ENCODE data around the gene MSN.

MSN gene

DNA sequence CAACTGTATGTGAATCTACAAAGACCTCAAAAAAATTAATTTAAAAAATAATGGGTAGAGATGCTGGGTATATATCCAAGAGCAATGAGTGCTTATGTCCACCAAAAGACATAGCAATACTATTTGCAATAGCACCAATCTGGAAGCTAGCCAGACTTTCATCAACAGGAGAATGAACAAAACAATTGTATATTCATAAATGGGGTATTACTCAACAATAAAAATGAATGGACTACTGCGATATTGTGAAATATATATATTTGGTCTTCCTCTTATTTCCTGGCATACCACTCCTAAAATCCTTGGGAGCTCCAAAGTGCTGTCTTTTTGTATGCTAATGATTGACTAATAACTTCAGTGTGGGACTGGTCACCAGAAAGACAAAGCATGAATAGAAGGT, 77.5 kb downstream of the MSN start:
- H3K18ac ChIP-seq (ENCODE audit: low read length), result no peak overlapping the region
- no peak overlapping the region for H2BK15ac ChIP-seq (ENCODE audit: low read length)
- H3K4ac ChIP-seq (ENCODE audit: low read length), result no peak overlapping the region
- no peaks in the 10 kb centered on the region for H3K79me1 ChIP-seq (ENCODE audit: low read depth, low read length)
- no peak overlapping the region for H2AFZ ChIP-seq (ENCODE audit: low read length)
- no peak overlapping the region for H4K91ac ChIP-seq (ENCODE audit: low read depth, low read length, poor library complexity)
- H3K9ac ChIP-seq (ENCODE audit: low read depth, low read length, poor library complexity), result no peak overlapping the region
- no peak overlapping the region for H2AK5ac ChIP-seq (ENCODE audit: low read depth, low read length)
- H2BK12ac ChIP-seq (ENCODE audit: low read length), result no peak overlapping the region
- H3K36me3 ChIP-seq (replicated peaks in 1 of 2; ENCODE audit: control insufficient read depth in 2 of 2, insufficient read depth in 2 of 2, low read length in 2 of 2), result peaks cover 9 to 24% of the 10 kb centered on the region in 2 donors
- H2BK120ac ChIP-seq (ENCODE audit: low read depth, low read length), result no peak overlapping the region
- no peaks in the 10 kb centered on the region for H3K4me1 ChIP-seq (ENCODE audit: control insufficient read depth in 2 of 2, insufficient read depth in 1 of 2, low read depth in 1 of 2, low read length in 2 of 2)
- H2BK5ac ChIP-seq (ENCODE audit: low read length), result no peak overlapping the region
- H3K9me3 ChIP-seq (replicated peaks in 1 of 2; ENCODE audit: control insufficient read depth in 2 of 2, insufficient read depth in 1 of 2, low read depth in 1 of 2, low read length in 2 of 2), result no peaks in the 10 kb centered on the region
- no peak overlapping the region for H3K14ac ChIP-seq (ENCODE audit: low read length)
- H3K27me3 ChIP-seq (ENCODE audit: control insufficient read depth in 3 of 3, insufficient read depth in 3 of 3, low read depth in 1 of 3, low read length in 3 of 3), result no peaks in the 10 kb centered on the region
- WGBS, 2 donors (ENCODE audit: extremely low coverage in 2 of 2, insufficient read length in 2 of 2, insufficient replicate concordance in 1 of 2), result no CpG with 5 or more reads among the region's 1 CpG
- no peak overlapping the region for H3K27ac ChIP-seq (replicated peaks; ENCODE audit: low read length)
- H4K8ac ChIP-seq (ENCODE audit: low read depth, low read length), result no peak overlapping the region
- no peak overlapping the region for H3K4me3 ChIP-seq (ENCODE audit: low read length in 2 of 2)
- H3K4me2 ChIP-seq (ENCODE audit: insufficient read depth, low read length, poor library complexity, severe bottlenecking), result no peak overlapping the region
- H3K23ac ChIP-seq (ENCODE audit: low read depth, low read length, poor library complexity), result no peak overlapping the region
- no peak for DNase-seq (ENCODE audit: low spot score)

DNA sequence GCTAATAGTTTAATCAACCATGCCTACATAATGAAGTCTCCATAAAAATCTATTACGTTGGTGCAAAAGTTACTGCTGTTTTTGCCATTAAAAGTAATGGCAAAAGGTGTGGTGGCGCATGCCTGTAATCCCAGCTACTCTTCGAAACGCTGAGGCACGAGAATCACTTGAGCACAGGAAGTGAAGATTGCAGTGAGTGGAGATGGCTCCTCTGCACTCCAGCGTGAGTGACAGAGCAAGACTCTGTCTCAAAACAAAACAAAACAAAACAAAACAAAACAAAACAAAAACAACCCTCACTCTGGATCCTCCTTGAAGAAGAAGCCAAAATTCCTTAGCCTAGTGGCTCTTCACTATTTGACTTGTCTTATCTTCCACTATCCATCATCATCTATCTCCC, 78.0 kb downstream of the MSN start:
- H2BK12ac ChIP-seq (ENCODE audit: low read length), result no peak overlapping the region
- no peaks in the 10 kb centered on the region for H3K9me3 ChIP-seq (replicated peaks in 1 of 2; ENCODE audit: control insufficient read depth in 2 of 2, insufficient read depth in 1 of 2, low read depth in 1 of 2, low read length in 2 of 2)
- no peak overlapping the region for H2BK15ac ChIP-seq (ENCODE audit: low read length)
- H4K91ac ChIP-seq (ENCODE audit: low read depth, low read length, poor library complexity), result no peak overlapping the region
- no peak overlapping the region for H3K18ac ChIP-seq (ENCODE audit: low read length)
- no peak overlapping the region for H3K23ac ChIP-seq (ENCODE audit: low read depth, low read length, poor library complexity)
- H2AK5ac ChIP-seq (ENCODE audit: low read depth, low read length), result no peak overlapping the region
- no CpG with 5 or more reads among the region's 6 CpGs for WGBS, 2 donors (ENCODE audit: extremely low coverage in 2 of 2, insufficient read length in 2 of 2, insufficient replicate concordance in 1 of 2)
- no peak overlapping the region for H3K9ac ChIP-seq (ENCODE audit: low read depth, low read length, poor library complexity)
- H3K4me3 ChIP-seq (ENCODE audit: low read length in 2 of 2), result no peak overlapping the region
- DNase-seq (ENCODE audit: low spot score), result no peak
- H3K4me2 ChIP-seq (ENCODE audit: insufficient read depth, low read length, poor library complexity, severe bottlenecking), result no peak overlapping the region
- no peak overlapping the region for H3K4ac ChIP-seq (ENCODE audit: low read length)
- no peaks in the 10 kb centered on the region for H3K79me1 ChIP-seq (ENCODE audit: low read depth, low read length)
- H3K27ac ChIP-seq (replicated peaks; ENCODE audit: low read length), result no peak overlapping the region
- H3K27me3 ChIP-seq (ENCODE audit: control insufficient read depth in 3 of 3, insufficient read depth in 3 of 3, low read depth in 1 of 3, low read length in 3 of 3), result no peaks in the 10 kb centered on the region
- no peak overlapping the region for H4K8ac ChIP-seq (ENCODE audit: low read depth, low read length)
- no peak overlapping the region for H3K14ac ChIP-seq (ENCODE audit: low read length)
- H3K36me3 ChIP-seq (replicated peaks in 1 of 2; ENCODE audit: control insufficient read depth in 2 of 2, insufficient read depth in 2 of 2, low read length in 2 of 2), result peaks cover 4 to 20% of the 10 kb centered on the region in 2 donors
- no peak overlapping the region for H2BK120ac ChIP-seq (ENCODE audit: low read depth, low read length)
- H2BK5ac ChIP-seq (ENCODE audit: low read length), result no peak overlapping the region
- H3K4me1 ChIP-seq (ENCODE audit: control insufficient read depth in 2 of 2, insufficient read depth in 1 of 2, low read depth in 1 of 2, low read length in 2 of 2), result no peaks in the 10 kb centered on the region
- H2AFZ ChIP-seq (ENCODE audit: low read length), result no peak overlapping the region

DNA sequence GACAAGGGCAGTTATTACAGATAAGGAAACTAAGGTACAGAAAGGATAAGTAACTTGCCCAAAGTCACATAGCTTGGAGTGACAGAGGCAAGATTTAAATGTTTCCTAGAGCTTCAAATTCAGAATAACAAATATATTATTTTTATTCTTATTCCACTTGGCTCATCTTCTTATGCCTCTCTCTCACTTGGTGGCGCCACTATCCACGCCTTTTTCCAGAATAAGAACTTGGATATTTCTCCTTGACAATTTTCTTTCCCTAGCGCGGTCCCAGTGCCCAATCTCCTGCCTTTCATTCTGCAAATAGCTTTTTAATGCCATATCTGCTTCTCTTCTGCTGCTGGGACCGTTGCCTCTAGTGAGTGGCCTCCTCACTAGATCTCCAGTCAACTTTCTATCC, 78.5 kb downstream of the MSN start:
- Histone ChIP-seq H2BK12ac (ENCODE audit: low read length) (no peak overlapping the region), H3K23ac (ENCODE audit: low read depth, low read length, poor library complexity) (no peak overlapping the region), H3K4me2 (ENCODE audit: insufficient read depth, low read length, poor library complexity, severe bottlenecking) (no peak overlapping the region), H4K8ac (ENCODE audit: low read depth, low read length) (no peak overlapping the region), H2AK5ac (ENCODE audit: low read depth, low read length) (no peak overlapping the region), H2BK120ac (ENCODE audit: low read depth, low read length) (no peak overlapping the region), H3K4ac (ENCODE audit: low read length) (no peak overlapping the region), H3K27ac (replicated peaks; ENCODE audit: low read length) (no peak overlapping the region), H3K79me1 (ENCODE audit: low read depth, low read length) (no peaks in the 10 kb centered on the region), H4K91ac (ENCODE audit: low read depth, low read length, poor library complexity) (no peak overlapping the region), H3K36me3 (replicated peaks in 1 of 2; ENCODE audit: control insufficient read depth in 2 of 2, insufficient read depth in 2 of 2, low read length in 2 of 2) (peaks cover under 1 to 14% of the 10 kb centered on the region in 2 donors), H3K18ac (ENCODE audit: low read length) (no peak overlapping the region), H2BK15ac (ENCODE audit: low read length) (no peak overlapping the region), H3K4me3 (ENCODE audit: low read length in 2 of 2) (no peak overlapping the region), H3K9ac (ENCODE audit: low read depth, low read length, poor library complexity) (no peak overlapping the region), H2AFZ (ENCODE audit: low read length) (no peak overlapping the region), H2BK5ac (ENCODE audit: low read length) (no peak overlapping the region), H3K14ac (ENCODE audit: low read length) (no peak overlapping the region), H3K9me3 (replicated peaks in 1 of 2; ENCODE audit: control insufficient read depth in 2 of 2, insufficient read depth in 1 of 2, low read depth in 1 of 2, low read length in 2 of 2) (no peaks in the 10 kb centered on the region), H3K27me3 (ENCODE audit: control insufficient read depth in 3 of 3, insufficient read depth in 3 of 3, low read depth in 1 of 3, low read length in 3 of 3) (no peaks in the 10 kb centered on the region), H3K4me1 (ENCODE audit: control insufficient read depth in 2 of 2, insufficient read depth in 1 of 2, low read depth in 1 of 2, low read length in 2 of 2) (no peaks in the 10 kb centered on the region)
- DNase-seq (ENCODE audit: low spot score), result no peak
- no CpG with 5 or more reads among the region's 5 CpGs for WGBS, 2 donors (ENCODE audit: extremely low coverage in 2 of 2, insufficient read length in 2 of 2, insufficient replicate concordance in 1 of 2)

DNA sequence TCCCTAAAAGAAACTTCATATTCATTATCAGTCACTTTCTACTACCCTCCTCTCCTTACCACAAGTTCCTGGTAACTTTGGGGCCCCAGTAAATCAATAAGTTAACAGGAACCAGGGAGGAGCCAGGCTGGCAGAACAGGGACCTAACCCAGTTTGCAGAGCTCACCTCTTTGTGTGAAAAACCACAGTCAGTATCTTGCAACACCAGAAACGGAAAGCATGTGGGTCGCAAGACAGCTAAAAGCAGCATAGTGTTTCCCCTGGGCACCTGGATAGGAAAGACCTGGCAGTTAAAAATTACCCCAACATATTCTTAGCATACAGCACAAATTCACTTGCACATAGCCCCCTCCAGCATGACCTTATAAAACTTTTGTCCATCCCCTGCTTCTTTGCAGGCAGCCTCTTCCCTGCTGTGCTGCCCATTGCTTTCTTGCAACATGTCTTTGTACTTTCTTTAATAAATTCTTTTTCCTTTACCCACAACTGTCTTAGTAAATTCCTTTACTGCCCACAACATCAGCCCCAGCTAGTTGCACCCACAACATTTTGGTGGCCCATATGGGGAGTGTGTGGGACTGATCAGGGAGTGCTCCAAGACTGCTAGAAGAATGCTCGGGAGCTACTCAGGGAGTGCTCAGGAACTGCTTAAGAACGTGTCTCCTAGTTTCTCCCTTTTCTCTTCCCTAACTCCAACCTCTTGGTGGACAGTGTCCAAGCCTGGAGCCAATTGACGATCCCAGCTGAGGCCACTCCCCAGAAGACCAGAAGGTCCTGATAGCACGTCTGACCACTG, 83.4 kb downstream of the MSN start:
- H3K79me1 ChIP-seq (ENCODE audit: low read depth, low read length), result no peaks in the 10 kb centered on the region
- H3K27ac ChIP-seq (replicated peaks; ENCODE audit: low read length), result no peak overlapping the region
- no CpG with 5 or more reads among the region's 6 CpGs for WGBS, 2 donors (ENCODE audit: extremely low coverage in 2 of 2, insufficient read length in 2 of 2, insufficient replicate concordance in 1 of 2)
- H3K36me3 ChIP-seq (replicated peaks in 1 of 2; ENCODE audit: control insufficient read depth in 2 of 2, insufficient read depth in 2 of 2, low read length in 2 of 2), result no peaks in the 10 kb centered on the region
- no peak for DNase-seq (ENCODE audit: low spot score)
- H2BK12ac ChIP-seq (ENCODE audit: low read length), result no peak overlapping the region
- no peak overlapping the region for H3K14ac ChIP-seq (ENCODE audit: low read length)
- no peak overlapping the region for H2BK5ac ChIP-seq (ENCODE audit: low read length)
- no peak overlapping the region for H3K4me2 ChIP-seq (ENCODE audit: insufficient read depth, low read length, poor library complexity, severe bottlenecking)
- H2AK5ac ChIP-seq (ENCODE audit: low read depth, low read length), result no peak overlapping the region
- no peak overlapping the region for H4K8ac ChIP-seq (ENCODE audit: low read depth, low read length)
- no peaks in the 10 kb centered on the region for H3K27me3 ChIP-seq (ENCODE audit: control insufficient read depth in 3 of 3, insufficient read depth in 3 of 3, low read depth in 1 of 3, low read length in 3 of 3)
- H4K91ac ChIP-seq (ENCODE audit: low read depth, low read length, poor library complexity), result no peak overlapping the region
- H2BK15ac ChIP-seq (ENCODE audit: low read length), result no peak overlapping the region
- H2BK120ac ChIP-seq (ENCODE audit: low read depth, low read length), result no peak overlapping the region
- no peak overlapping the region for H3K4me3 ChIP-seq (ENCODE audit: low read length in 2 of 2)
- no peak overlapping the region for H3K9ac ChIP-seq (ENCODE audit: low read depth, low read length, poor library complexity)
- H3K23ac ChIP-seq (ENCODE audit: low read depth, low read length, poor library complexity), result no peak overlapping the region
- no peak overlapping the region for H2AFZ ChIP-seq (ENCODE audit: low read length)
- H3K9me3 ChIP-seq (replicated peaks in 1 of 2; ENCODE audit: control insufficient read depth in 2 of 2, insufficient read depth in 1 of 2, low read depth in 1 of 2, low read length in 2 of 2), result no peaks in the 10 kb centered on the region
- H3K18ac ChIP-seq (ENCODE audit: low read length), result no peak overlapping the region
- no peaks in the 10 kb centered on the region for H3K4me1 ChIP-seq (ENCODE audit: control insufficient read depth in 2 of 2, insufficient read depth in 1 of 2, low read depth in 1 of 2, low read length in 2 of 2)
- H3K4ac ChIP-seq (ENCODE audit: low read length), result no peak overlapping the region

Measured in neuronal stem cell (in vitro differentiated cells).